Liver (tissue), 9 donors: ENCODE measurements around the gene HNF4A. TPM values are rescaled to one million over a fixed set of nuclear protein-coding genes. Genes with fewer than 3 reads are reported as not detected.

ENCODE experiments used
- DNase-seq: peaks from one replicate; pipeline ENCODE4 v3.0.0-alpha.2; 2017; ENCODE audit warnings: low spot score
- H3K27ac ChIP-seq, 2 donors: one replicate each; pipeline ENCODE4 v1.7.0; 2013; ENCODE audit warnings: inconsistent platforms in 2 of 2, low read length in 2 of 2, control low read depth in 1 of 2, low read depth in 1 of 2, mild to moderate bottlenecking in 1 of 2
- H3K27me3 ChIP-seq, 4 donors: one replicate each; pipeline versions ENCODE4 v1.6.1 to v1.7.0; 2013; ENCODE audit warnings: low read length in 3 of 4, inconsistent platforms in 1 of 4, mild to moderate bottlenecking in 1 of 4, moderate library complexity in 1 of 4; ENCODE audit not compliant: control insufficient read depth in 4 of 4, insufficient read depth in 4 of 4
- H3K36me3 ChIP-seq, 4 donors: one replicate each; pipeline versions ENCODE4 v1.6.1 to v1.7.0; 2013; ENCODE audit warnings: low read length in 3 of 4, mild to moderate bottlenecking in 3 of 4, low read depth in 1 of 4, moderate library complexity in 1 of 4; ENCODE audit not compliant: control insufficient read depth in 4 of 4, insufficient read depth in 3 of 4
- H3K4me1 ChIP-seq, 4 donors: one replicate each; pipeline versions ENCODE4 v1.6.1 to v1.7.0; 2013; ENCODE audit warnings: low read length in 3 of 4, mild to moderate bottlenecking in 3 of 4, moderate library complexity in 1 of 4; ENCODE audit not compliant: control insufficient read depth in 4 of 4, insufficient read depth in 4 of 4
- H3K4me3 ChIP-seq, 3 donors: one replicate each; pipeline versions ENCODE4 v1.6.1 to v1.7.0; 2013; ENCODE audit warnings: low read length in 3 of 3, control low read depth in 1 of 3, low read depth in 1 of 3, mild to moderate bottlenecking in 1 of 3
- H3K9ac ChIP-seq, 2 donors: one replicate each; pipeline ENCODE4 v1.7.0; 2013; ENCODE audit warnings: low read length in 2 of 2, mild to moderate bottlenecking in 2 of 2, moderate library complexity in 2 of 2, control low read depth in 1 of 2, low read depth in 1 of 2
- H3K9me3 ChIP-seq, 4 donors: one replicate each; pipeline versions ENCODE4 v1.6.1 to v1.7.0; 2013; ENCODE audit warnings: low read length in 3 of 4; ENCODE audit not compliant: control insufficient read depth in 4 of 4
- ATF3 ChIP-seq: IDR thresholded peaks from 2 replicates; pipeline ENCODE4 v1.6.1; 2016; ENCODE audit warnings: antibody characterized with exemption
- CTCF ChIP-seq: fragments of 150-350 bp; IDR thresholded peaks from 2 replicates; pipeline ENCODE4 v1.5.1; 2017; ENCODE audit warnings: improper control_type of control experiment, low read depth, low read length; ENCODE audit not compliant: missing input control
- EGR1 ChIP-seq, 2 donors: IDR thresholded peaks; 2 replicates each; pipeline ENCODE4 v1.6.1; 2016 to 2018; ENCODE audit warnings: antibody characterized with exemption in 2 of 2, low read depth in 2 of 2
- FOXA1 ChIP-seq: IDR thresholded peaks from 2 replicates; pipeline ENCODE4 v1.6.1; 2016; ENCODE audit warnings: antibody characterized with exemption
- FOXA2 ChIP-seq: IDR thresholded peaks from 2 replicates; pipeline ENCODE4 v1.6.1; 2016; ENCODE audit warnings: antibody characterized with exemption
- HNF4A ChIP-seq, 2 donors: conservative IDR thresholded peaks; 2 replicates each; pipeline ENCODE4 v1.6.1; 2016; ENCODE audit warnings: antibody characterized with exemption in 2 of 2, mild to moderate bottlenecking in 2 of 2
- HNF4G ChIP-seq: IDR thresholded peaks from 2 replicates; pipeline ENCODE4 v1.6.1; 2016; ENCODE audit warnings: antibody characterized with exemption
- JUND ChIP-seq, 2 donors: IDR thresholded peaks; 2 replicates each; pipeline ENCODE4 v1.6.1; 2016; ENCODE audit warnings: antibody characterized with exemption in 2 of 2
- MAX ChIP-seq: IDR thresholded peaks from 2 replicates; pipeline ENCODE4 v1.6.1; 2016; ENCODE audit warnings: antibody characterized with exemption
- NR2F2 ChIP-seq: IDR thresholded peaks from 2 replicates; pipeline ENCODE4 v1.6.1; 2016; ENCODE audit warnings: antibody characterized with exemption
- RAD21 ChIP-seq, 2 donors: IDR thresholded peaks; 2 replicates each; pipeline ENCODE4 v1.6.1; 2016; ENCODE audit warnings: antibody characterized with exemption in 2 of 2, mild to moderate bottlenecking in 2 of 2
- RXRA ChIP-seq, 2 donors: IDR thresholded peaks; 2 replicates each; pipeline ENCODE4 v1.6.1; 2017 to 2018; ENCODE audit warnings: antibody characterized with exemption in 2 of 2, mild to moderate bottlenecking in 1 of 2
- SP1 ChIP-seq: IDR thresholded peaks from 2 replicates; pipeline ENCODE4 v1.6.1; 2018; ENCODE audit warnings: antibody characterized with exemption, mild to moderate bottlenecking
- TAF1 ChIP-seq: conservative IDR thresholded peaks from 2 replicates; pipeline ENCODE4 v1.6.1; 2016; ENCODE audit warnings: antibody characterized with exemption, mild to moderate bottlenecking
- YY1 ChIP-seq: IDR thresholded peaks from 2 replicates; pipeline ENCODE4 v1.6.1; 2016; ENCODE audit warnings: antibody characterized with exemption, mild to moderate bottlenecking
- ZBTB33 ChIP-seq: IDR thresholded peaks from 2 replicates; pipeline ENCODE4 v1.6.1; 2016; ENCODE audit warnings: antibody characterized with exemption
- WGBS: extraction: QIAGEN DNeasy Blood & Tissue Kit; methylation state at CpG from one replicate; pipeline ENCODE4 v1.1.7; 2013; 5-methylcytosine and 5-hydroxymethylcytosine counted together
- polyA plus RNA-seq, 2 donors: library from polyadenylated mRNA; stranded (reverse) in 1 of 2; unstranded in 1 of 2; fragments of 200-250 nt in 1 of 2; fragments of >200 nt in 1 of 2; fragmentation: Nextera tagmentation in 1 of 2; extraction: Ambion mirVana in 1 of 2; gene quantifications; one replicate each; pipeline versions ENCODE4 v1.2.1 to v1.2.3, GENCODE V29; 2013 to 2015
- total RNA-seq, 2 donors: library from RNA; depleted of rRNA; stranded (reverse); fragments of >200 nt; gene quantifications; one replicate each; pipeline ENCODE4 v1.2.3, GENCODE V29; 2014
- donor health status: healthy.
- donor health status: healthy.
- donor health status: healthy.
- donor health status: healthy.
- donor health status: healthy.

Gene HNF4A
- total and polyA plus RNA-seq, 4 donors, result 51.7 to 171 (median 86.0) TPM

- DNase-seq, result no peak
- Histone ChIP-seq H3K4me3 (no peak overlapping the region), H3K9me3 (no peaks in the 10 kb centered on the region), H3K4me1 (peaks cover 0 to 4% (median 3%) of the 10 kb centered on the region in 4 donors), H3K27ac (no peak overlapping the region), H3K27me3 (peaks cover 0 to 2% (median 0%) of the 10 kb centered on the region in 4 donors), H3K36me3 (no peaks in the 10 kb centered on the region), H3K9ac (no peak overlapping the region)
- 79% methylated on average over 4 of the region's 4 CpGs for WGBS
- TF ChIP-seq TAF1 (no peak), EGR1 (IDR thresholded peaks at IDR 0.05; ENCODE audit: low read depth in 2 of 2) (no peak), RAD21 (IDR thresholded peaks at IDR 0.05) (no peak), ZBTB33 (no peak), SP1 (no peak), MAX (no peak), YY1 (no peak), HNF4G (no peak), CTCF (no peak), FOXA1 (no peak), FOXA2 (no peak), HNF4A (conservative IDR thresholded peaks at IDR 0.05) (no peak), ATF3 (no peak), JUND (IDR thresholded peaks at IDR 0.05) (no peak)
Observed at GRCh38 chr20:44328428-44328827, 27.1 kb upstream of the HNF4A start.

GRCh38 chr20:44331201-44331600 is 24.3 kb upstream of the HNF4A start:
- Histone ChIP-seq H3K9me3 (no peaks in the 10 kb centered on the region), H3K4me1 (peaks cover 0 to 4% (median 3%) of the 10 kb centered on the region in 4 donors), H3K36me3 (no peaks in the 10 kb centered on the region), H3K27ac (no peak overlapping the region), H3K27me3 (peaks cover 0 to 2% (median 0%) of the 10 kb centered on the region in 4 donors), H3K4me3 (no peak overlapping the region), H3K9ac (no peak overlapping the region)
- DNase-seq, result no peak
- TF ChIP-seq HNF4G, result no peak
- no peak for TF ChIP-seq RXRA (IDR thresholded peaks at IDR 0.05)
- TF ChIP-seq ZBTB33, result no peak
- TF ChIP-seq NR2F2, result no peak
- TF ChIP-seq YY1, result no peak
- TF ChIP-seq FOXA2, result no peak
- TF ChIP-seq CTCF, result no peak
- WGBS, result 93% methylated on average over 2 of the region's 2 CpGs
